Stimulated activated naive CD8-positive, alpha-beta T cell treated with anti-CD3 and anti-CD28 coated beads, Interleukin-15, Interleukin-2, amounts not matched to agents 100 U/mL and 50 U/mL, for 24 hours (primary cell): Measurements from ENCODE around the gene OXER1.

Experiments used
- ATAC-seq: fragments of 150-1000 bp; cut with Tn5 transposase; one replicate; pipeline ENCODE4 v1.10.0; 2021
- DNase-seq: peaks from one replicate; pipeline ENCODE4 v3.0.0; 2021

The OXER1 gene

GRCh38 chr2:42769583-42770287 is 5.8 kb upstream of the OXER1 start:
- DNase-seq = peak; percentile 0
- no peak for ATAC-seq

DNA sequence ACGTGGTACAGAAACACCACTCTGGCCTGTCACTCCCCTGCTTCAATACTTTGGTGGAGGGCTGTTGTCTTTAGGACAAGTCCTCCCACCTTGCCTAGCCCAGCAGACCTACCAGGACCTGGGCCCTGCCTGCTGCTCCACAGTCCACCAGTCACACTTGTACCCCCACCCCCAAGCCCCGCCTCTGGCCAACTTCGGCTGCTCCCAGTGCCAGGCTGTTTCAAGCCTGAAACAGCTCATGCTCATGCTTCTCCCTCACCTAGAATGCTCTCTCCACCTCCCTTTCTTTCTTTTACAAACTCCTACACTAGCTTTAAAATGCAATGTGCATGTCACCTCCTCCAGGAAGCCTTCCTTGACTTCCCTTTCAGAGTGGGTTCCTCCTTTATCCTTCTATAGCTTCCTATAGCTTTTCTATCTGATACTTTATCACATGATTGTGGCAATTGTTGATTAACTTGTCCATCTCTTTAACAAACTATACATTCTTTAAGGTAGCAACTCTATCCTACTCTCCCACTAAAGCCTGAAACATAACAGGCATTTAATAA is 4.8 kb upstream of the OXER1 start:
- ATAC-seq (no peak), DNase-seq (no peak)

DNA sequence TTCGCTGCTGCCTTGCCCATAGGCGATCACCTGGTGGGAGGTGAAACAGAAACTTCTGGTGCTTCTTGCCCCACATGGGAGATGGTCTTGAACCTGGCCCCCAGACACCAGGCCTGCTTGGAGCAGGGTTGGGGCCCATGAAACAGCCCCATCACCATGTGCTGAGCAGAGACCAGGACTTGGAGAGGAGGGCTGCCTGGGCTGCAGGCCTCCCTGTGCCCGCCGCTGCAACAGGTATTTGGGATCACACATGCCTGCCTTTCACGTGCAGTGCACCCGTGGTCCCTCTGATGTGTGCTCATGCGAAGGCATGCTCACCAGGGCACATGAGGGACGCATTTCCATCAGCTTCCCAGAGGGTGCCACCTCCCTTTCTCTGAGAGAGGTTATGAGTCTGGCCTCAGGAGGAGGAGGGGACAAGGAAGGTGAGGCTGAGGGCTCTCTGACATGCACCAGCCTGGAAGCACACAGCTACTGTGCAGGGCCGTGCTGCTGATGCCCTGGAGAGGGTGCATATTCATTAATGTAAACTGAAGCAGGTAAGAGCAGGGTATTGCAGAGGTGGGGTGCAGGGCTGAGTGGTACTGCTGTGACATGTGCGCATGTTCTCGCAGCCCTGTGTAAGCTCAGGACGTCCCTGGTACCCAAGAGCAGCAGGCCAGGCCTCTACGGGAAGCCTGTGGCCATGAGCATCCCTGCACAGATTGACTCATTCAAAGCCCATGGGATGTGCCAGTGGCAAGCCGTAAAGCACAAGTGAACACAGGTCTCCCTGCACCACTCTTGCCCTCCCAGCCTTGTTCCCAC is 4.2 kb upstream of the OXER1 start:
- DNase-seq = peak; percentile 2
- ATAC-seq = no peak

DNA sequence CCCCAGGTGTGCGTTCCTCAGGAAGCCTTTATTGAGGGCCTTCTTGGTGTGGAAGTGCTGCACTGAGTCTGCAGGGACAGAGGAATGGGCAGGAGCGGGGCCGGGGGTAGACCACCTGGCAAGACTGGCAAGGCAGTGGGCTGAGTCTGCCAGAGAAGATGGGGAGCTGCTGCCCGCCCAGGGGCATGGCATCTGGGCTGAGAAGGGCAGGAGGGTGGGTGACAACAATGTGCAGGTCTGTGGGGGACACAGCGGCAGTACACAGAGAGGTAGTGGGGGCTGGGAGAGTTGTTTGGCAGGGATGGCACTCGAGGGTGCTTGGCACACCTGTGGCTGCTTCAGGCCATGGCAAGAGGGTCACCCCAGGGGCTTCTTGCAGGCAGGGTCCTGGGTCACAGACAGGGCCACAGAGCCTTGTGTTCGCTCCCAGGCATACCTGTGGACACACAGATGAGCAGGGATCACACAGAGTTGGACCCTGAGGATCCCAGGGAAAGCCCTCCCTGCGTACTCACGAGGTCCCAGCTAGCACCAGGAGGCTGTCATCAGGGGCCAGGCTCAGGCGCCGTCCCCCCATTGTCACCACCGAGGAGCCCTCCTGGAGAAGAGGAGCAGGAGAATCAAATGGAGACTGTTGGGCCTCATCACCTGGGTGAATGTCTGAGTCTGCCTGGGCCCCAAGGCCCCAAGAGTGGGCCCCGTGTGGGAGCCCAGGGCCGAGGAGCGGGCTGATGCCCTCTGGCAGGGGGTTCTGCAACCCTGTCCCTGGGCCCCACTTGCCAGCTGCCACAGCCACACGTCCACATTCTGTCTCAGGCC is 3.4 kb upstream of the OXER1 start:
- ATAC-seq (no peak), DNase-seq (peak; percentile 1)

- DNase-seq (no peak), ATAC-seq (no peak)
Observed at GRCh38 chr2:42765686-42766085, 1.8 kb upstream of the OXER1 start.

- no peak for DNase-seq
- no peak for ATAC-seq
Observed at GRCh38 chr2:42764901-42765300, 966 bp upstream of the OXER1 start.

- ATAC-seq (no peak), DNase-seq (no peak)
Observed at GRCh38 chr2:42762823-42763804, 821 bp downstream of the OXER1 start.

DNA sequence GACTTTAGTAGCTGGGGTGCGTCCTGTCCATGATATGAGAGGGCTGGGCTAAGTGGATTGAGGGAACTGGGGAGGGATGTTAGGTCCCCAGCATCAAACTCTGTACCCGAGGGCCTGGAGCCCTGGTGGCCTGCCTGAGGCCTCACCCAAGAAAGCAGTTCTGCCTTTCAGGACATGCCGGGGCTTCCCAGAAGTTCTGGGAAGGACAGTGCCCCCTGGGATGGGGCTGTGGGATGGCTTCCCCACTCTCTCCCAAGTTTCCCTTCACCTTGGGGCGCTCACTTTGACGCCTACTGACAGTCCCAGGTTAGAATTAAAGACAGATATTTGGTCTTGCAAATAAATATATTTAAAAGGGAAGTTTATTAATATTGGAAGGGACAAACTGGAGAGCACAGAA is 1.8 kb downstream of the OXER1 start:
- no peak for DNase-seq
- ATAC-seq = no peak

- no peak for DNase-seq
Observed at GRCh38 chr2:42761554-42761953, 2.4 kb downstream of the OXER1 start.

DNA sequence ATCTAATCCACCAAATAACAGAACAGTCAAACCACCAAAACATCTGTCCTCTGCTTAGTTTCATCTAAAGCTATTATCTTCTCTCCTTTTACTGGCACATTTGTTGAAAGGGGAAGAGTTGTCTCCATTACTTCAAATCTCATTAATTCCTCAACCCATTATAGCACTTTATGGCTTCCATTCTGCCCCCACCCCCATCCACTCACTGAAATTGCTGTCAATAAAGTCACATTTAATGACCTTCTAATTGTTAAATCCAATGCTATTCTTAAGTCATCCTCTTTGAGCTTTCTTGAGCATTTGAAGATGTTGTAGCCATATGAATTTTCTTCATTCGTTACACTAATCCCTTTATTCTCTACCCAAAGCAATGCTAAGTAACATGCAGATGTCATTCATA is 5.2 kb downstream of the OXER1 start:
- DNase-seq = no peak
- ATAC-seq = no peak

More at GRCh38 chr2:42761554-42761953, 2.4 kb downstream of the OXER1 start:
- no peak for ATAC-seq

GRCh38 chr2:42757981-42758740 is 5.8 kb downstream of the OXER1 start:
- no peak for ATAC-seq
- no peak for DNase-seq

GRCh38 chr2:42756966-42757513 is 6.9 kb downstream of the OXER1 start:
- DNase-seq = no peak
- ATAC-seq = no peak

- DNase-seq = no peak
- no peak for ATAC-seq
Observed at GRCh38 chr2:42756150-42756775, 7.7 kb downstream of the OXER1 start.

DNA sequence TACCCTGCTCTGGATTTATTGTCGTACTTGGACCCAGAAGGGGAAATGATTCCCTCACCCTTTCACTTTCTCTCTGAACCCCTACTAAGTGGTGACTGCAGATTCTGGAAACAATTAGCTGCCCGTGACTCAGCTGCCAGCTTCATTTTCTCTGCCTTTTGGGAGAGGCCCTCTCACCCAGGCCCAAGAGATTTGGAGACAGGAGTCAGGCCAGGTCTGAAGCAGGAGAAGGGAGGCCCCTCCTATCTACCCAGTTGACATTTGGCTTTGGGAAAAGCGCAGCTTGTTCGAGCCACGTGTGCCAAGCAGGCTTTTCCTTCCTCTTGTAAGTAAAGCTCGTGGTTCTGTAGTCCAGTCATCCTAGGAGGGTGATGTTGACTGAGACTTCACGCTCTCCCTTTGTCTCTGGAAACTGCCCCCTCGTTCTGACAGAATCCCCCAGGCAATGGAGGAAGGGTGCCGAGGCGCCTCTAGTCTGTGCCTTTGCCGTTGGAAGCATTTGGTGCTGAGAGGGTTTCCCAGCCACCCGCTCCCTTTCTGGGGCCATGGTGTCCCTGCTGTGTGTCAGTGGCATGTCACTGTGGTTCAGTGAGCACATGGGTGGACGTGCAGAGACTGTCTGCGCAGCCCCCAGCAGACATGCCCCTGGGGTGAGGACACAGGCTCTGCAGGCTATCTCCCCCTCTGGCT is 8.6 kb downstream of the OXER1 start:
- peak; percentile 58 for ATAC-seq

GRCh38 chr2:42754776-42755140 is 9.2 kb downstream of the OXER1 start:
- DNase-seq (no peak), ATAC-seq (no peak)

More for the DNA sequence above, 8.6 kb downstream of the OXER1 start:
- no peak for DNase-seq

GRCh38 chr2:42754021-42754775 is 9.7 kb downstream of the OXER1 start:
- ATAC-seq = peak; percentile 25
- DNase-seq = no peak

DNA sequence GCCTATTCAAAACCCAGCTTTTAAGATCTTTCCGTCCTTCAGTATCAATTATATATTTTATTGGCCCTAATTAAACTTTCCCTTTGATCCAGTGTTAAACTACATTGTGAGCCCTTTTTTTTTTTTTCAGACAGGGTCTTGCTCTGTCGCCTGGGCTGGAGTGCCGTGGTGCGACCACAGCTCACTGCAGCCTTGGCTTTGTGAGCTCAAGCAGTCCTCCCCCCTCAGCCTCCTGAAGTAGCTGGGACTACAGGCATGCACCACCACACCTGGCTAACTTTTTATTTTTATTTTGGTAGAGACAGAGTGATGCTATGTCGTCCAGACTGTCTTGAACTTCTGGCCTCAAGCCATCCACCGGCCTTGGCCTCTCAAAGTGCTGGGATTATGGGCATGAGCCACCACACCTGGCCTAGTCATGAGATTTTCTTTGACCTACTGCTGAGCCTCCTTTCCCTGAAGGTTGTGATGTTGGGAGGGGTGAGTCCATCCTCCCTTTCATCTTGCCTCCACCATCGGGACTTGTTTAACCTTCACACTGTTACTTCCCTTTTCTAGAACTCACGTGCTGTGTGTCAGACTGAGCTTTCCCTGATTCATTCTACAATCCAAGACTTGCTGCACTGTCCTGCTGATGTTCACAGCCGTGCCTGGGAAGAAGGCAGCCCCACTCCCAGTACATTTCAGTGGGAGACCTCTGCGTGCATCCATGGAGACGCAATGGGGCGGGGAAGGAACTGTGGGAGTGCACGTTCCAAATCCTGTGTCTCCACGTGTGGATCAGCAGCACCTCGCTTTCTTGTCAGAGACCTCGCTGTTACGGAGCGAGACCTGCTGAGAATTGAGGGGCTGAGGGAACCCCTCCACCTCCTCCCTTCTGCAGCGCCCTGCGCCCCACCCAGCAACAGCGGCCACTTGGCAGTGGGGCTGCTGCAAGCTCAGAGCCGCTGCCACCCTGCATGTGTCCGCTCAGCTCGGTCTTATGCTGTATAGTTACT is 10.8 kb downstream of the OXER1 start:
- DNase-seq (no peak), ATAC-seq (no peak)
